Erythroblast (primary cell): ENCODE results near the gene PCDHB13.

Source experiments
- GATA1 ChIP-seq: IDR thresholded peaks from 2 replicates; pipeline ENCODE4 v1.6.1; 2011; ENCODE audit warnings: low read depth, mild to moderate bottlenecking, control low read depth, low read length, moderate library complexity
- POLR2A ChIP-seq: IDR thresholded peaks from 2 replicates; pipeline ENCODE4 v1.6.1; 2011; ENCODE audit warnings: mild to moderate bottlenecking, low read length

GRCh38 chr5:141260458-141261237, 46.9 kb downstream of the PCDHB13 start:
- TF ChIP-seq POLR2A: no peak
- TF ChIP-seq GATA1: no peak
